T47D (cell line): ENCODE results near the gene CHN1.

ENCODE experiments used
- DNase-seq, 2 experiments: peaks; one replicate each; pipeline versions ENCODE4 v3.0.0 to v3.0.0-alpha.2; 2011 to 2012; ENCODE audit warnings: low read depth in 1 of 2, low spot score in 1 of 2
- JUND ChIP-seq: IDR thresholded peaks from 2 replicates; pipeline ENCODE4 v1.6.1; 2012; ENCODE audit warnings: low read depth
- in situ Hi-C: cut with HindIII; loops from 2 replicates; pipeline ENCODE4 v1.10.0; 2016; ENCODE audit warnings: low sequenced_read_pairs, low pct_unique_long_range_greater_than_20kb

The CHN1 gene

GRCh38 chr2:174916270-174916930, 88.8 kb downstream of the CHN1 start:
- in situ Hi-C loops = no loop called here
- TF ChIP-seq JUND = no peak

GRCh38 chr2:174914853-174915760, 90.1 kb downstream of the CHN1 start:
- in situ Hi-C loops = no loop called here
- no peak for DNase-seq
- no peak for TF ChIP-seq JUND

More at GRCh38 chr2:174916270-174916930, 88.8 kb downstream of the CHN1 start:
- no peak for DNase-seq

GRCh38 chr2:174908284-174908683, 96.9 kb downstream of the CHN1 start:
- no peak for TF ChIP-seq JUND
- DNase-seq = no peak
- in situ Hi-C loops = no loop called here

GRCh38 chr2:174903264-174903556, 102.0 kb downstream of the CHN1 start:
- no peak for DNase-seq
- in situ Hi-C loops = no loop called here
- no peak for TF ChIP-seq JUND

- DNase-seq = no peak
- in situ Hi-C loops = no loop called here
- no peak for TF ChIP-seq JUND
Observed at GRCh38 chr2:174902506-174903263, 102.5 kb downstream of the CHN1 start.

- TF ChIP-seq JUND = no peak
- in situ Hi-C loops = no loop called here
- no peak for DNase-seq
Observed at GRCh38 chr2:174901075-174901474, 104.1 kb downstream of the CHN1 start.

GRCh38 chr2:174897286-174897685, 107.9 kb downstream of the CHN1 start:
- no peak for TF ChIP-seq JUND
- DNase-seq = no peak
- in situ Hi-C loops = no loop called here

GRCh38 chr2:174893018-174893417, 112.2 kb downstream of the CHN1 start:
- no peak for DNase-seq
- in situ Hi-C loops = no loop called here
- no peak for TF ChIP-seq JUND

- no peak for TF ChIP-seq JUND
- in situ Hi-C loops = no loop called here
- DNase-seq = no peak
Observed at GRCh38 chr2:174892546-174892945, 112.6 kb downstream of the CHN1 start.

- in situ Hi-C loops = no loop called here
- no peak for TF ChIP-seq JUND
- peak in 1 of 2 experiments; percentile 1 for DNase-seq
Observed at GRCh38 chr2:174888646-174889271, 116.4 kb downstream of the CHN1 start.

GRCh38 chr2:174888146-174888545, 117.0 kb downstream of the CHN1 start:
- in situ Hi-C loops = no loop called here
- no peak for DNase-seq
- TF ChIP-seq JUND = no peak

GRCh38 chr2:174882416-174882815, 122.8 kb downstream of the CHN1 start:
- no peak for DNase-seq
- in situ Hi-C loops = no loop called here
- TF ChIP-seq JUND = no peak
